Thyroid gland (tissue), 4 donors: ENCODE data around the gene LIPM. TPM values are rescaled to one million over a fixed set of nuclear protein-coding genes. Genes with fewer than 3 reads are reported as not detected.
A peak's percentile ranks its signal among the peaks of the same experiment; 100 is the strongest.

Experiments used
- DNase-seq, 2 donors: peaks; one replicate each; pipeline ENCODE4 v3.0.0-alpha.2; 2019
- H3K27ac ChIP-seq, 3 donors: fragments of 200-600 bp; sonication (generic); 1 replicate in 2 of 3; 2 replicates in 1 of 3; pipeline ENCODE4 v1.5.1; 2016 to 2019; ENCODE audit warnings: mild to moderate bottlenecking in 1 of 3, moderate library complexity in 1 of 3
- H3K27me3 ChIP-seq: fragments of 200-600 bp; sonication (generic); one replicate; pipeline ENCODE4 v1.5.1; 2019
- H3K36me3 ChIP-seq, 2 donors: fragments of 200-600 bp; sonication (generic); one replicate each; pipeline ENCODE4 v1.5.1; 2016 to 2019
- H3K4me1 ChIP-seq, 2 donors: fragments of 200-600 bp; sonication (generic); one replicate each; pipeline ENCODE4 v1.5.1; 2017 to 2019
- H3K4me3 ChIP-seq, 3 donors: fragments of 200-600 bp; sonication (generic); replicated peaks in 1 of 3; 1 replicate in 2 of 3; 2 replicates in 1 of 3; pipeline ENCODE4 v1.5.1; 2016; ENCODE audit warnings: mild to moderate bottlenecking in 1 of 3
- H3K9me3 ChIP-seq: fragments of 200-600 bp; sonication (generic); one replicate; pipeline ENCODE4 v1.5.1; 2017
- POLR2A ChIP-seq, 2 donors: fragments of 450-650 bp; IDR thresholded peaks; one replicate each; pipeline ENCODE4 v1.6.1; 2017; ENCODE audit warnings: antibody characterized with exemption in 2 of 2, mild to moderate bottlenecking in 2 of 2, moderate library complexity in 1 of 2
- WGBS, 2 donors: methylation state at CpG; one replicate each; pipeline ENCODE4 v1.1.5; 2017; 5-methylcytosine and 5-hydroxymethylcytosine counted together
- intact Hi-C: fragments of 100-400 bp; cut with DNase I; formaldehyde crosslinking; loops from one replicate; pipeline ENCODE4 v1.15.1; 2023
- total RNA-seq, 4 donors: library from RNA; depleted of rRNA; stranded (reverse); fragments of >200 nt; gene quantifications; one replicate each; pipeline ENCODE4 v1.2.3, GENCODE V29; 2016
- TF ChIP-seq, protein P1 (sequence below), 6 experiments: fragments of 200-600 bp in 3 of 6; fragments of 450-650 bp in 3 of 6; sonication (generic) in 3 of 6; IDR thresholded peaks; one replicate each; pipeline ENCODE4 v1.5.1; 2016 to 2019; ENCODE audit warnings: antibody characterized with exemption in 6 of 6, mild to moderate bottlenecking in 2 of 6, inconsistent platforms in 1 of 6, moderate library complexity in 1 of 6

Gene LIPM
- total RNA-seq, 4 donors from 2014 or later: not detected

DNA sequence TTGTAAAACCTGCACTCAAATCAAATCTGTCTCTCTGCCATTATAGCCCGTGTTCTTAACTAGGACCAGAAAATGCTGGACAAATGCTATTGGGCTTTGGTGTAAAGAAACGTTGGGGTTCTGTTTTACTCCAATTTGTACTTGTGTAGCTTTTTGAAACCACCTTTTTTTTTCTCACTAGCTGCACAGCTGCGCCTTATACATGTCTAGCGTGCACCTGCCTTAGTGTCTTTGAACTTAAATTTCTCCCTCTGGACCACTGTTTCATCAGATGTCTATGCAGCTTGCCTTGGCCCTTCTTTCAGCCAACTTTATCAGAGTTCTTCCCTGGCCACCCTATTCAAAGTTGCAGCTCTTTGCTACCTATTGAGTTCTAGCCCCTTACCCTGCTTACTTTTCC lies 7.1 kb downstream of the LIPM start:
- no peaks in the 10 kb centered on the region for H3K9me3 ChIP-seq
- 83 to 84% methylated on average over 4 of the region's 4 CpGs for WGBS, 2 donors
- no peak overlapping the region for H3K4me3 ChIP-seq
- DNase-seq: no peak
- no peak for TF ChIP-seq POLR2A (IDR thresholded peaks at IDR 0.05)
- TF ChIP-seq, protein P1, sequence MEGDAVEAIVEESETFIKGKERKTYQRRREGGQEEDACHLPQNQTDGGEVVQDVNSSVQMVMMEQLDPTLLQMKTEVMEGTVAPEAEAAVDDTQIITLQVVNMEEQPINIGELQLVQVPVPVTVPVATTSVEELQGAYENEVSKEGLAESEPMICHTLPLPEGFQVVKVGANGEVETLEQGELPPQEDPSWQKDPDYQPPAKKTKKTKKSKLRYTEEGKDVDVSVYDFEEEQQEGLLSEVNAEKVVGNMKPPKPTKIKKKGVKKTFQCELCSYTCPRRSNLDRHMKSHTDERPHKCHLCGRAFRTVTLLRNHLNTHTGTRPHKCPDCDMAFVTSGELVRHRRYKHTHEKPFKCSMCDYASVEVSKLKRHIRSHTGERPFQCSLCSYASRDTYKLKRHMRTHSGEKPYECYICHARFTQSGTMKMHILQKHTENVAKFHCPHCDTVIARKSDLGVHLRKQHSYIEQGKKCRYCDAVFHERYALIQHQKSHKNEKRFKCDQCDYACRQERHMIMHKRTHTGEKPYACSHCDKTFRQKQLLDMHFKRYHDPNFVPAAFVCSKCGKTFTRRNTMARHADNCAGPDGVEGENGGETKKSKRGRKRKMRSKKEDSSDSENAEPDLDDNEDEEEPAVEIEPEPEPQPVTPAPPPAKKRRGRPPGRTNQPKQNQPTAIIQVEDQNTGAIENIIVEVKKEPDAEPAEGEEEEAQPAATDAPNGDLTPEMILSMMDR (IDR thresholded peaks at IDR 0.05): no peak
- no peak overlapping the region for H3K27ac ChIP-seq
- H3K4me1 ChIP-seq: no peaks in the 10 kb centered on the region
- H3K27me3 ChIP-seq: no peaks in the 10 kb centered on the region
- no peaks in the 10 kb centered on the region for H3K36me3 ChIP-seq
- intact Hi-C loops: no loop called here

DNA sequence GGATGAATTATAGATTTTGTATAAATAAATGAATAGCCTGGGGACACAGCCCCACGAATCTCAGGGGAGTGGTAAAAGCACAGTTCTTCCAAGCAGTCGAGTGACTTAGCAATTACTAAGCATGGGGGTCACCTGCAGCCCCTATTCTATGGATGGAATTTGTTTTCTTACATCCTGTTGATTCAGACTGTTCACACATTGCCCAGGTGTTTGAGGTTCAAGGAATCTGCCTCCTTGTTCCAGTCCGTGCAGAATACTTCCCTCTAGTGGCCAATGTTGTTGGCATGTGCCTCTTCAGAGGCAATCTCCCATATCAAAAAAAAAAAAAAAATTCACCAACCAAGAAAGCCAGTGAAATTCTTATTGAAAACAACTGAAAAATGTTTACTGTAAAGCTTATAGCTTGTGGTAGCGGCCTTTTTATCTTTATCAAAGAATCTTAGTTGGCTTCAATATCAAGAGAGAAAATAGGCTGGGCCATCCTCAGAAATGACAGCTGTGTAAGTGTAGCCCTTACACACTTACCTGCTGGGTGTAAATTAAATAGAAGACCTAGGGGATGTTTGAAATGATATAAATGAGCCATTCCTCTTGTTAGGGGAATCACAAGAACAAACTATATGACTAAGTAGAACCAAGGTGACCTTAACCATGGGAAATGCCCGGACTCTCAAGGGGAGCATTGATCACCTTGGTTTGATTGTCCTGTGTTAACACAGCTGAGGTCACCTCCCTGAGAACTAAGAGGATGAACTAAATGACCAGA lies 7.8 kb downstream of the LIPM start:
- WGBS, 2 donors: 29 to 37% methylated on average over 5 of the region's 5 CpGs
- Histone ChIP-seq H3K27me3 (no peaks in the 10 kb centered on the region), H3K27ac (no peak overlapping the region), H3K9me3 (no peaks in the 10 kb centered on the region), H3K36me3 (no peaks in the 10 kb centered on the region), H3K4me1 (no peaks in the 10 kb centered on the region), H3K4me3 (no peak overlapping the region)
- intact Hi-C loops: no loop called here
- no peak for TF ChIP-seq POLR2A (IDR thresholded peaks at IDR 0.05)
- TF ChIP-seq, protein P1 (IDR thresholded peaks at IDR 0.05): peak; percentile 15 to 73 (median 45)
- DNase-seq: peak; percentile 14 to 30

DNA sequence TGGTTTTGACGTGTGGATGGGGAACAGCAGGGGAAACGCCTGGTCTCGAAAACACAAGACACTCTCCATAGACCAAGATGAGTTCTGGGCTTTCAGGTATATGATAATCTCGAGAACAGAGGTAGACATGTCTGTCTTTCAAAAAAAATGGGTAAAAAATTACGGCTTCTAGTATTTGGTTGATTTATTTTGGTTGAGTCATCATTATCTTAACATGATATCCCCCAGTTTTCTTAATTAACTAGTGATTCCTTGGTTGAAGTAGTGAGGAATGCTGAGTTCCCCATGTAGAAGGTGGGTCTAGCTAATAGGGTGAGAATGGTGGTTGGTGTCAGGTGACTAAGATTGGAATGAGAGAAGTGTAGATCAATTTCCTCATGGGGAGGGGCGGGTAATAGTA lies 10.7 kb downstream of the LIPM start:
- H3K4me1 ChIP-seq: no peaks in the 10 kb centered on the region
- H3K9me3 ChIP-seq: no peaks in the 10 kb centered on the region
- no peaks in the 10 kb centered on the region for H3K27me3 ChIP-seq
- no peaks in the 10 kb centered on the region for H3K36me3 ChIP-seq
- TF ChIP-seq, protein P1 (IDR thresholded peaks at IDR 0.05): no peak
- no peak for TF ChIP-seq POLR2A (IDR thresholded peaks at IDR 0.05)
- 88% methylated on average over 6 of the region's 6 CpGs for WGBS, 2 donors
- intact Hi-C loops: no loop called here
- H3K27ac ChIP-seq: no peak overlapping the region
- H3K4me3 ChIP-seq: no peak overlapping the region
- no peak for DNase-seq

DNA sequence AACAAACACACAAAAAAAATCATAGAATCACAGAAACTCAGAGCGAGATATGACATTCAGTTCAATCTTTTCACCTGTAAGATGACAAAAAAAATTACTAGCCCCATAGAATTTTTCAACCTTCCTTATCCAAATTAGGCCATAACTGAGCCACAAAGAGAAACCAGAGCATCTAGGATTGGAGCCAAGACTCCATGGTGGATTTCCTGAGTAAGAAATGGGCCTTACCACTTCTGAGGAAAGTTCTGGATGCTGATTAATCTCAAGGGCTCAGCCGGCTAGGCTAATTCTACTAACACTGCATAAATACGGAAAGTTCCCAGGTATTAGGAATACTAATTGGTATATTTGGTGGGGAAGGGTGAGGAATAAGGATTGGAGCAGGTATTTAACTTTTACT lies 16.8 kb downstream of the LIPM start:
- no peaks in the 10 kb centered on the region for H3K36me3 ChIP-seq
- no peaks in the 10 kb centered on the region for H3K9me3 ChIP-seq
- TF ChIP-seq, protein P1 (IDR thresholded peaks at IDR 0.05): no peak
- no peak for TF ChIP-seq POLR2A (IDR thresholded peaks at IDR 0.05)
- H3K27me3 ChIP-seq: no peaks in the 10 kb centered on the region
- intact Hi-C loops: no loop called here
- no peak overlapping the region for H3K4me3 ChIP-seq
- no peak for DNase-seq
- WGBS, 2 donors: 91 to 94% methylated on average over 3 of the region's 3 CpGs
- H3K4me1 ChIP-seq: no peaks in the 10 kb centered on the region
- no peak overlapping the region for H3K27ac ChIP-seq

DNA sequence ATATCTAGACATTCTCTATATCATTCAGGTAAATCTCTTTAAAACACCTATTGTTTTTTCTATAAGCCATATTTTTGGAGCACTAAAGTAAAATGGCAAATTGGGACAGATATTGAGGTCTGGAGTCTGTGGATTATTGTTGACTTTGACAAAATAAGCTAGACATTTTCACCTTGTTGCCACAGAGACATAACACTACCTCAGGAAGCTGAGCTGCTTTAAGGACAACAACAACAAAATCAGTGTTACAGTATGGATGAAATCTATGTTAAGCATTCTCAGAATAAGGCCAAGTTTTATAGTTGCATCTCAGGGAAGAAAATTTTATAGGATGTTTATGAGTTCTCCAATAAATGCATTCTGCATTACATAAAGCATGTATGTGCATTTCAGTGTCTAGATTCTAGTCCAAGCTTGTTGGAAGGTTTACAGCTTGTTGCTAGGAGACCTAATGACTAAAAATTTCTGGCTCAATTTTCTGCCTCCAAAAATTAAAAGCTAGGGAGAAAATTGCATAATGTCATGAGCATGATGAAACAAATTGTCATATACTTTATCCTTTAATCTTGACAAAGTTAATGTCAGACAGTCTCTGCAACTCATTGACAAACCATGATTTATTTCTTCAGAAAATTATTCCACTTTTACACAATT lies 18.3 kb downstream of the LIPM start:
- Histone ChIP-seq H3K36me3 (no peaks in the 10 kb centered on the region), H3K4me1 (no peaks in the 10 kb centered on the region), H3K27me3 (no peaks in the 10 kb centered on the region), H3K9me3 (no peaks in the 10 kb centered on the region), H3K27ac (no peak overlapping the region), H3K4me3 (no peak overlapping the region)
- DNase-seq: no peak
- TF ChIP-seq, protein P1 (IDR thresholded peaks at IDR 0.05): no peak
- TF ChIP-seq POLR2A (IDR thresholded peaks at IDR 0.05): no peak
- intact Hi-C loops: no loop called here
